Keratinocyte (primary cell): Measurements from ENCODE around the gene ITIH4.

ENCODE experiments used
- EZH2 ChIP-seq: IDR thresholded peaks from one replicate; pipeline ENCODE4 v1.6.1; 2012; ENCODE audit warnings: inconsistent platforms, mild to moderate bottlenecking, low read length, moderate library complexity
- TF ChIP-seq, protein P1 (sequence below), 3 experiments: IDR thresholded peaks in 1 of 3; conservative IDR thresholded peaks in 1 of 3; optimal IDR thresholded peaks in 1 of 3; 2 replicates in 2 of 3; 3 replicates in 1 of 3; pipeline versions ENCODE3 to v1.5.1; 2011; ENCODE audit warnings: low read length in 3 of 3, mild to moderate bottlenecking in 3 of 3, moderate library complexity in 2 of 3, control low read depth in 1 of 3, inconsistent platforms in 1 of 3; ENCODE audit not compliant: insufficient read depth in 2 of 3; ENCODE audit errors: extremely low read depth in 1 of 3

GRCh38 chr3:52782412-52783210 is 47.9 kb downstream of the ITIH4 start:
- TF ChIP-seq, protein P1, sequence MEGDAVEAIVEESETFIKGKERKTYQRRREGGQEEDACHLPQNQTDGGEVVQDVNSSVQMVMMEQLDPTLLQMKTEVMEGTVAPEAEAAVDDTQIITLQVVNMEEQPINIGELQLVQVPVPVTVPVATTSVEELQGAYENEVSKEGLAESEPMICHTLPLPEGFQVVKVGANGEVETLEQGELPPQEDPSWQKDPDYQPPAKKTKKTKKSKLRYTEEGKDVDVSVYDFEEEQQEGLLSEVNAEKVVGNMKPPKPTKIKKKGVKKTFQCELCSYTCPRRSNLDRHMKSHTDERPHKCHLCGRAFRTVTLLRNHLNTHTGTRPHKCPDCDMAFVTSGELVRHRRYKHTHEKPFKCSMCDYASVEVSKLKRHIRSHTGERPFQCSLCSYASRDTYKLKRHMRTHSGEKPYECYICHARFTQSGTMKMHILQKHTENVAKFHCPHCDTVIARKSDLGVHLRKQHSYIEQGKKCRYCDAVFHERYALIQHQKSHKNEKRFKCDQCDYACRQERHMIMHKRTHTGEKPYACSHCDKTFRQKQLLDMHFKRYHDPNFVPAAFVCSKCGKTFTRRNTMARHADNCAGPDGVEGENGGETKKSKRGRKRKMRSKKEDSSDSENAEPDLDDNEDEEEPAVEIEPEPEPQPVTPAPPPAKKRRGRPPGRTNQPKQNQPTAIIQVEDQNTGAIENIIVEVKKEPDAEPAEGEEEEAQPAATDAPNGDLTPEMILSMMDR (optimal IDR thresholded peaks at IDR 0.05 in 1 of 3, IDR thresholded peaks at IDR 0.05 in 1 of 3, conservative IDR thresholded peaks at IDR 0.05 in 1 of 3; ENCODE audit: extremely low read depth in 1 of 3, insufficient read depth in 2 of 3, low read length in 3 of 3), result no peak
- TF ChIP-seq EZH2, result no peak
